Fibroblast of skin of scalp (primary cell): ENCODE results near the gene PPP2R2C.

Experiments used
- DNase-seq: peaks from one replicate; pipeline ENCODE4 v3.0.0-alpha.2; 2013

The PPP2R2C gene

DNA sequence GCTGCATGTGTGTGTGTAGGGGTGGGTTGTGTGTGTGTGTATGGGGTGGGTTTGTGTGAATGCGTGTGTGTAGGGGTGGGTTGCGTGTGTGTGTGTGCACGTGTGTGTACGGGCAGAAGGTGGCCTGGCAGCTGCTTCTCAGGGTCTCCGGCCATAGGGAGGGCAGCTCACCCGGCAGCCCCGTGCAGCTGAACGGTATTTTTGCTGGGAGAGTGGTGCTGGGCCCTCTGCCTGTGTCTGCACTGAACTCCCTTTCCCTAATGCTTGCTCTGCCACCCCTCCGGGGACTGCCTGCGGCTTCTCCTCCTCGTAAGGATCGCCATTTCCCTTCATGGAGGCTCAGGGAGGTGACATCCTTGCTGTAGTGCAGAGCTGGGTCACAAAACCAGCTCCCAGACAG is 172.5 kb downstream of the PPP2R2C start:
- DNase-seq = no peak

DNA sequence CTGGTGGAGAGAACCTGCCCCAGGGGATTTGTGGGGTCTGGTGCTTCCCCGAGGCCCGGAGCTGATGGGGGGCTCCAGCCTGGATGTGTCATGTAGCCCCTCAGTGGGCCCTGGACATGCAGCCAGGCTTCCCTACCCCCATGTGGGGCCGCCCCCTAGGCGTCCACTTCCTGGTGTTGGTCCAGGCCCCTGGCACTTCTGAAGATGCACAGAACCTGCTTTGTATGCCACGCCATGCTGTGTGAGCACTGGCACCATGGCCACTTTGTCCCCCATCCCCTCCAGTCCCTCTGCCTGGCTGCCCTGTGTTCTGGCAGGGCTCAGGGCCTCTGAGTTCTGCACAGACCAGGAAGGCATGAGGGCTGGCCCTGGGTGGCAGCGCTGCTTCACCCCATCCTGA is 173.6 kb downstream of the PPP2R2C start:
- no peak for DNase-seq

DNA sequence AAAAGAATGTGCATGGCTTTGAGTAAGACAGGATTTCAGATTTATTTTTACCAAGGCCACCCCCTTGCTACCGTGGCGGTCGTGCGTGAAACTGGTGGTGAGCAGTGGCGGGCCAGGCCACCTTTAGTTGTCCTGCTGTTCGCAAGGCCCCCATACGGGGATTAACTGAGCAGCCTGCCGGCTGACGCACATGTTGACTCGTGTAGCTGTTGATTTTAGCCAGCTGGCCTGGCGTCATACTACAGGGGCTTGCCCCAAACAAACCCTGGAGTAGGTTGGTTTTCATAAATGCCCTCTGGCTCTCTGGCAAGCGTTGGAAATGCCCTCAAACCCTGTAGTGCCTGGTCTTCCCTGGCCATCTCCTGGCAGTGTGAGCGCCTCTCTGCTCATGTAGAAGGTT is 174.4 kb downstream of the PPP2R2C start:
- no peak for DNase-seq

DNA sequence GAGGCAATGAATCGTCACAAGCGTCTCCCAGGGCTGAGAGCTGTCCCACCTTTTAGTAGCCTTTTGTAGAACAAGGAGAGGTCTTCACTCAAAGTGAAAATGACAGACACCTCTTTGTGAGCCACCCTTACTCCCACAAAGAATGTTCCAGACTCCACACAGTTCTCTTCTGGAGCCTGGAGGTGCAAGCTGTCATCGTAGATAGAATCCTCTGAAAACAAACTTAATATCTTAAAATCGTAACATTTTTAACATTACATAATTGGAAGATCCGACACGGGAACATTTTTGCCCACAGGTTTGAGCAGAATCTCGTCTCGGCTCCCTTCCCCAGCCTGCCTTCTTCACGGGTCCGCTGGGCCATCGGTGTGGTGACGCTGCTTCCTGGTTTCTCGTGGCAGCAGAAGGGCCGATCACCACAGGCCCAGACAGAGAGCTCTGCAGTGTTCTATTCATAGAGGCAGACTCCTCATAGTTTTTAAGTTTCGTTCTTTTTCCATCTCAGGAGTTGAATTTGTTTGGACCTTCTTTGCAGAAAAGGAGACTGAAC is 175.1 kb downstream of the PPP2R2C start:
- no peak for DNase-seq

DNA sequence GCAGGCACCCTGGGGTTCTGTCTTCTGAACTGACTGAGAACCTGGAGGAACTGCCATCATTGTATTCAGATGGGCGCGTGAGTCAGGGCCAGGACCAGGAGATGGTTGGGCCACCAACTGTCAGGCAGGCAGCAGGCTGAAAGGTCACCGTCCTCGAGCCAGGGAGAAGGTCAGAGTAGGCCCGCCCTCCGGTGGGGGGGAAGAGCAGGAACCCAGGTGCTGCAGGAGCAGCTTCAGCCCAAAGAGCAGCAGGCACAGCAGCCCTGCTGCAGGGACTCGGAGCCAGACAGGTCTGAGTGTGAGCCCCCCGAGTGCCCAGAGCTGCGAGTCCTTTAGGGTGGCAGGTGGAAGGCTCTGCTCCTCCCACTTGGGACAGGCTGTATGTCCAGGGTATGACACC is 176.4 kb downstream of the PPP2R2C start:
- no peak for DNase-seq

DNA sequence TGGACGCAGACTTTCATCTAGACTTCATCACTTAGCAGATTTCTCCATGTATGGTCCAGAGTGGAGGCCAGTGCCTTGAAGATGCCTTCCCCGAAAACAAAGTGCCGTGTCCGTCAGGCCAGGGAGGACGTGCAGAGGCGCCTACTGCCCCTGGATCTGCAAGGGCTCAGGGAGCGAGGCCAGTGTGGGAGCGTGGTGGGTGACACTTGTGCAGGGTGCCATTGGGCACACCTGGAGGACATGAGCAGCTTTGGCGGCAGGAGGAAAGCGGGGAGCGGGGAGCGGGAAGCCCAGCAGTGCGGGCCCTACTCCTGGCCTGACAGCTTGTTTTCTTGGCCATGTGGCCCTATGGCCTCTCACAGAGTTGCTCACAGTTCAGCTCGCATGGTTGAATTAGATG is 176.9 kb downstream of the PPP2R2C start:
- no peak for DNase-seq

DNA sequence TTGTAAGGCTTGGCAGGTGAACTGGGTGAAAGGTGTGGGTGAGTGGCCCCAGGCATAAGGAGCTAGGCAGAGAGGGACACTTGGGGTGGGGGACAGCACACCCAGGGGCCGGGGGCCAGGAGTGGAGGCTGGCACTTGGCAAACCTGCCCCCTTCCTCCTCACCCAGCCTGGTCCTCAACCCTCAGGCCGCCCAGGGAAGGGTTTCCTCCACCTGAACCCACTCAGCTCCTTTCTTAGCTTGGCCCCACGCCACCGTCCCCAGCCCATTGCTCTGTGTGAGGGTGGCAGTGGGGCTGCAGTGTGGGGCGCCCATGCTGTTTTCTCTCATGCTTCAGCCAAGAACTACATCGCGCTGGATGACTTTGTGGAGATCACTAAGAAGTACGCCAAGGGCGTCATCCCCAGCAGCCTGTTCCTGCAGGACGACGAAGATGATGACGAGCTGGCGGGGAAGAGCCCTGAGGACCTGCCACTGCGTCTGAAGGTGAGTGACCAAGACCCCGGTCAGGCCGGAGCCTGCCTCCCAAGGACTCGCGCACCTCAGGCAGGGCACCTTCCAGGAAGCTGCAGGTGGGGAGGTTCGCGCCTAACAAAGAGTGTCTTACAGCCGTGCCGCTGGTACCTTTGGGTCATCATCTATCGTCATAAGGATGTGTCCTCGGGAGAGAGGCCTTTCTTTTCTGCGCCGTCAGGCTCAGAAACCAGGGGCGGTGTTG is 177.6 kb downstream of the PPP2R2C start:
- DNase-seq = no peak

DNA sequence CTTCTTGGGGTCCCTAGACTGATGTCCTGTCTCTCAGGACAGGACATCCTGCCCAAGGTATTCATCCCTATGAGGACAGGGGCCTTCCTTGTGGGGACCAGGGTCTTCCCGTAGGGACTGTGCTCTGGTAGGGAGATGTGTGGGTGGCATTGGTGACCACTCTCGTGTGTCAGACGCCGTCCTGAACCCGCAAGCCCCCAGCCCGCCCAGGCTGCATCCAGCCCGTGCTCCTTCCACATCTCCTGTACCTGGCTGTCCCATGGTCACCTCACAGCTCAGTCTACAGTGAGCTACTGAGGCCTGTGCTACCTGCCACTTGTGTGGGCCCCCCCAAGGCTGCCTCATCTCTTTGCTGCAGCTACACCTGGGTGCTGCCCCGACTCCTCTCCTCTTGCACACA is 178.8 kb downstream of the PPP2R2C start:
- DNase-seq = no peak

DNA sequence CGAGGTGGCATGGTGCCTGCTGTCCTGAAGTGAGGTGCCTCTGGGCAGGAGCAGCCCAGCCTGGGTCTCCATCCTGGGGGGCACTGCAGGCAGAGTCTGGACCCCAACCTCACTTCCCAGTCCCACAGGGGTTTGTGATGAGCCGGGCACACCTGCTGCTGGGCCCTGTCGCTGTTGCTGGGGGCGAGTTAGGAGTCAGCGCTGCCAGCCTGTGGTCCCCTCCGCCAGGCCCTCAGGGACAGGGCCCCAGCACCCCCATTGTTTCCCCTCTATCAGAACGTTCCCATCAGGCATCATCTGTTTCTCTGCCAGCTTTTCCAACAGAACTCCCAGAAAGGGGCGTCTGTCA is 179.3 kb downstream of the PPP2R2C start:
- DNase-seq = no peak

DNA sequence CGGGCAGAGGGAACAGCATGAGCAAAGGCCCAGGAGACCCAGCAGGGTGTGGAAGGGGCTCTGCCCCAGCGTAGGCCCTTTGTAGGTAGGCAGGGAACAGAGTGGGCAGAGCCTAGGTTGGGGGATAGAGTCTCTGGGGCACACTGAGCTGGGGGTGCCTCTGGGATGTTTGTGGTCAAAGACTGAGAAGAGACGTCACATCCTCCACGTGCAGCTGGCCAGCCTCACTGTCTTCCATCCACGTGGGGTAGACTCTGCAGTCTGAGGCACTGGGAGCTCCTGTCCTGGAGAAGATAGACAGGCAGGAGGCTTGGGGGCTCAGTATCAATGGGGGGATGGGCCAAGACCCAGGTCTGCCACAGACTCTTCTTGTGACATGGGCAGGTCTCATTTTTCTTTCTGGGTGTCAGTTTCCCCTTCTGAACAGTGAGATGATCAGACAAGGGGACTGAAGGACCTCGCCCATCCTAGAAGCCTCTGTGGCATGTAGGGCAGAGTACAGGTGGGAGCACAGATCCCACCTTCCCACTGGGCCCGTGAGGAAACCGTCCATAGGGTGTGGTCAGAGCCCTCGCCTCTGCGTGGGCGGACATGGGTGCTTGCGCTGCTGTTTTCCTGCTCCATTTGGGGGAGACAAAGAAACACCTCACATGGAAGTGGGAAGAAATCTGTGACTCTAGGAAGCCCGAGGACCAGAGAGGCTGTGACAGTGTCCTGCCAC is 179.9 kb downstream of the PPP2R2C start:
- no peak for DNase-seq

DNA sequence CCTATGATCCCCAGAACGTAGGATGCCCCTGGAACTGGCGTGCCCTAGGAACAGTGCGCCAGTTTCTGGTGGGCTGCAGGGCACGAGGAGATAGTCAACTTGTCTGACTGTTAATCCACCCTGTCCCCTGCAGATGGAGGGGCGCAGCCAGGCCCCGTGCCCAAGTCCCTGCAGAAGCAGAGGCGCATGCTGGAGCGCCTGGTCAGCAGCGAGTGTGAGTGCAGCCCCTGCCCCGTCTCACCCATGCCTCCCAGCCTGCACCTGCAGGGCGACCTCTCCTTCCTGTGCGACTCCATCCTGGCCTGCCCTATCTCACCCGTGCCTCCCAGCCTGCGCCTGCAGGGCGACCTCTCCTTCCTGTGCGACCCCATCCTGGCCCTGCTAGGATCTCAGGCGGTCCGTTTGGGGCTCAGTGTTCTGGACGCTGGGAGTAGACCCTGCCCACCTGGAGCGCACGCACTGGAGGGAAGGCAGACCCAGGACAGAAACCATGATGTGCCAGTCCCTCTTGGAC is 180.6 kb downstream of the PPP2R2C start:
- DNase-seq = no peak

DNA sequence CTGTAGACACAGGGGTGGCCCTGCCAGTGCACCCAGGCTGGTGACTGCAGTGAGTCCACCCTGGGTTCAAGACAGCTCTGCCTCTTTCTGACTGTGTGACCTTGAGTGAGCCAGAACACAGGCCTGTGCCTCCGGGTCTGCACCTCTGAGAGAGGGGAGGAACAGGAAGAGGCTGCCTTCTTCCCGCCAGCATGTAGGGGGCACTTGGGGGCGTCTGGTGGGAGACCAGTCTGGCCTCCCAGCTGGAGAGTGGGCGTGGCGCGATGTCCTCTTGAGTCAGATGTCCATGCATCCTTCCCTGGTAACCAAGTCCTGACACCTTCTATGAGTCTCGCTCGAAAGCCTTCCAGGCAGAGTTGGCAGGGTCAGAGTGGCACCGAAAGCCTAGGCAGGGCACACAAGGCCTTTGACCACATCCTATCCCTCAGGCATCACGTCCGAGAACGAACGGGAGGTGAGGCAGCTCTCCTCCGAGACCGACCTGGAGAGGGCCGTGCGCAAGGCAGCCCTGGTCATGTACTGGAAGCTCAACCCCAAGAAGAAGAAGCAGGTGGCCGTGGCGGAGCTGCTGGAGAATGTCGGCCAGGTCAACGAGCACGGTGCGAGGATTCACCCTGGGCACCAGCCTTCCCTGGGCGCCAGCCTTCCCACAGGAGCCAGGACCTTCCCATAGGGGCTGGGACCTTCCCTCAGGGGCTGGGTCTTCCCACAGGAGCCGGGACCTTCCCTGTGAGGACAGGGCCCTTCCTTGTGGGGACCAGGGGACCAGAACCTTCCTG is 181.5 kb downstream of the PPP2R2C start:
- DNase-seq = no peak

DNA sequence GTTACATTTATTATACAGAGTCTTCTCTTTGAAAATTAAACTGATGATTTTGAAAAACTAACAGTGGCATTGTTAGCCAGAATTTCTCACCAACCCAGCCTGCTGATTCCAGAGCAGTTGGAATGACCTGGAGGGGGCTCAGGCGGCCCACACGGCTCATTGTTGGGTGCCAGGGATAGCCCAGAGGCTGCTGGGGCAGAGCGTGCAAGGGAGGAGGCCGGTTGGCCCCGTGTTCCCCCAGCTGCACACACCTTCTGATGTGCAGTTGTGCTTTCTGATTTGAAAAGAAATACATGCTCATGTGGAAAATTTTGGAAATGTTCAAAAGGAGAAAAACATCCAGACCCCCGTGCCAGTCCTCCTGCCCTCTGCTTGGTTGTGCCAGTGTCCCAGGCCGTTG is 182.2 kb downstream of the PPP2R2C start:
- DNase-seq = no peak

DNA sequence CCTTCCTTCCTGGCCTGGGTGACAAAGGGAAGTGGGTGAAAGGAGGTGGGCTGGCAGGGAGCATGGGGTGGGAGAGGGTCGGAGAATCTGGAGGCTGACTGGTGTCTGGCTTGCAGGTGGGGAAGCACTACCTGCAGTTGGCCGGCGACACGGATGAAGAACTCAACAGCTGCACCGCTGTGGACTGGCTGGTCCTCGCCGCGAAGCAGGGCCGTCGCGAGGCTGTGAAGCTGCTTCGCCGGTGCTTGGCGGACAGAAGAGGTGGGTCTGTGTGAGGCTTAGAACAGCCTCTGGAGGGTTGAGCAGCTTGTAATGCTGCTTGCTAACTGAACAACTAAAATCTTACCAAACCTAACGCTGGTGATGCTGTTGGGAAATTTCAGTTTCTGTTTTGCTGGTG is 183.5 kb downstream of the PPP2R2C start:
- DNase-seq = no peak

DNA sequence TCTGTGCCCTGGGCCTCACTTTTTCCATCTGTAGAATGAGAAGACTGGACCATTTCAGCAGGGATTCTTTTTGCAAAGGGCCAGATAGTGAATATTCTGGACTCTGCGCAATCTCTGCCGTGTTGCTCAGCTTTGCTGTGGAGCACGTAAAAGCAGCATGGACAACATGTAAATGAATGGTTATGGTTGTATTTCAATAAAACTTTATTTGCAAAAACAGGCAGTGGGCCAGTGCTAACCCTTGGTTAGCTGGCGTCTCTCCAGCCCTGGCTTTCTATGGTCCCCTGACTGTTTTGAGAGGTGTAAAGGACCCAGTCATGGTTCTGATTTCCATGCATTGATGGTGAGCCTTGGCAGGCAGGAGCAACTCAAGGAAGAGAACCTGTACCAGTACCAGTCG is 184.1 kb downstream of the PPP2R2C start:
- DNase-seq = no peak

DNA sequence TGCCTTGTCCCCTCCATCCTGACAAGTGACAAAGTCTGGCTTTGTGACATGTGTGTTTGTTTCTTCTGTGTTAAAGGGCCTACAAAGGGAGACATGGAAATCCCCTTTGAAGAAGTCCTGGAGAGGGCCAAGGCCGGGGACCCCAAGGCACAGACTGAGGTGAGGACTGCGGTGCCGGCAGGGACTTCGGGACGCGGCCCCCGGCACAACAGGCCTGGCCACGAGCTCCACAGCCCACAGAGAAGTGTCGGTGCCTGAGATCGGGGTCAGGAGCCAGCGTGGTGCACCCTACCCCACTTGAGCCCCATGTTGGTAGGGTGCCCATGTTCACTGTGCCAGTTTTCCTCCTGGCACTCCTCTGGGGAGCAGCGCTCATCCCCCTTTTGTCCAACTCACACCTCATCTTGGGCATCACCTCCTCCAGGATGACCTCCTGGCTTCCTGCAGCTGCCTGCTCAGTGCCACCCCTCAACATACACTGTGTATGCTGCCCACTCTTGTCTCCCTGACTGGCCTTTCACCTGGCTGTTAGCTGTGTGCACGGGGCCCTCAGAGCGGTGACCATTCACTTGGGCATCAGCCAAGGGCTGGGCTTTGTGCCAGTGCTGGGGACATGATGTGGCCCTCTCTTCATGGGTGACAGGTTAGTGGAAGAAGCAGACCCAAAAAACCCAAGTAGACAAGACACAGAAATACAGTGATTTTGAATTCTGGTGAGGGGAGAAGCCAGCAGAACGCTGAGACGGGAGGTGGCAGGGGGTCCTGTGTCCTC is 185.2 kb downstream of the PPP2R2C start:
- DNase-seq = no peak

DNA sequence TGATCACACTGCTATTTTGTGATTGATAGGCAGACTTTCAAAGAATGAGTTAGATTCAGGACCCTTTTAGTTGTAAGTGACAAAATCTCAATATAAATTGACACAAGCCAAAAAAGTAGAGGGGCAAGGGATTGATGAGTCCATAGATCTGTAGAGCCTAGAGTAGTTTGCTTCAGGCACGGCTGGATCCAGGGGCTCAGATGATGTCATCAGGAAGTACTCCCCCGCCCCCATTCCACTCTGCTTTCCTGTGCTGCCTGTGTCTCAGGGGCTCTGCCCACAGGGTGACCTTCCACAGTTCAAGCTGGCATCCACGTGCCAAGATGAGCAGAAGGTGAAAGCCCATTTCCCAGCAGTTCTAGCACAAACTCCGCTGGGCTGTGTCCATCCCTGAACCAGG is 189.1 kb downstream of the PPP2R2C start:
- DNase-seq = no peak

DNA sequence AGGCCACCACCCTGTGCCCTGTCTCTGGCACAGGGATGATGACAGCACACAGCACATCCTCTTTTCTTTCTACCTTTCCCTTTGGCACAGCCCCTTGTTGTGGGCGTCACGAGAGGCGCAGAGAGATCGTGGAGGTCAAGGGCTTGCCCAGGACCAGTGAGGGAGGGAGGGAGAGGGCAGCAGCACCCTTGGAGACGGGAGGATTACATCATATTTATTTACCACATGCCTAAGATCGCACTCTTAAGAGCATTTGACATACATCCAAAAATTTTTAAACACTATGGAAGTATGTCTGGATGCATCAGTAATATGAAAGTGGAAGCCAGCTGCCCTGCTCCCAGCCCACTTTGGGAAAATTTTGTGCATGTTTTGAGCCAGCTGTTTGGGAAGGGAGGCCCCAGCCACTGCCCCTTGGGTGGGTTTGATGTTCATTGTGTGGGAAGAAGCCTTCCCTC is 190.1 kb downstream of the PPP2R2C start:
- peak; percentile 49 for DNase-seq

DNA sequence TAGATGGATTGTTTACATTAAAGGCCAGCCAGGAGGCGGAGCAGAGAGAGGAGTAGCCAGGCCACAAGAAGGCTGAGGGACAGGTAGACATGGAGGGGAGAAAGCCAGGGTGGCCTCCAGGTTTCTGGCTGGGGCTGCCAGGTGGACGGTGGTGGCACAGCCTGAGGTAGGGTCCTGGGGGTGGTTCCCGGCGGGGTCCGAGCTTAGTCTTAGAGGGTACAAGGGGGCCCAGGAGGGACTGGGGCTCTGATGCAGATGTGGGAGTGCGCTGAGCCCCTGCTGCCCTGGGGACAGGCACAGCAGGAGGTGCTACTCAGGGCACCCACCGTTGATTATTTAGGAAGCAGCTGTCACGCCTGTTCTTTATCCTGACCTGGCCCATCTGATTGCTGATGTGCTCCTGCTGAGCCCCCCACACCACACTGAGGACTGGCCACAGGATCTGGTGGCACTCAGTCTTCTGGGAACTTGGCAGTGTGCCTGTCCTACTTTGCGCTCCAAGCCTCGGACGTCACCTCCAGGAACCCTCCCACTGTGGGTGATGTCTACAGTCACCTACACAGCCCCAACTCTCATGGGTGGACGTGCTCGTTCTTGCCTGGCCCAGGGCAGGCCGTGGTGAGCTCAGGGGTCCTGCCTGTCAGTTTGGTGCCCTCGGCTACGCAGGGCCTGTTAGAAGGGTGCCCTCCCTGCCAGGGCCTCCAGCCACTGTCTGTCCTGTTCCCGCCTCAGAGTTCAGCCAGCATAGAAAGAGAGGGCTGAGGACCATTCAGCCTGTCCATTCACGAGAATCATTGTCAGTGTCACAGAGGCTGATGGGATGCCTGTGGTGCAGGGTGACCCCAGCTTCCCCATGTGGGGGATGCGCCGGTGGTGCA is 190.7 kb downstream of the PPP2R2C start:
- DNase-seq = no peak

DNA sequence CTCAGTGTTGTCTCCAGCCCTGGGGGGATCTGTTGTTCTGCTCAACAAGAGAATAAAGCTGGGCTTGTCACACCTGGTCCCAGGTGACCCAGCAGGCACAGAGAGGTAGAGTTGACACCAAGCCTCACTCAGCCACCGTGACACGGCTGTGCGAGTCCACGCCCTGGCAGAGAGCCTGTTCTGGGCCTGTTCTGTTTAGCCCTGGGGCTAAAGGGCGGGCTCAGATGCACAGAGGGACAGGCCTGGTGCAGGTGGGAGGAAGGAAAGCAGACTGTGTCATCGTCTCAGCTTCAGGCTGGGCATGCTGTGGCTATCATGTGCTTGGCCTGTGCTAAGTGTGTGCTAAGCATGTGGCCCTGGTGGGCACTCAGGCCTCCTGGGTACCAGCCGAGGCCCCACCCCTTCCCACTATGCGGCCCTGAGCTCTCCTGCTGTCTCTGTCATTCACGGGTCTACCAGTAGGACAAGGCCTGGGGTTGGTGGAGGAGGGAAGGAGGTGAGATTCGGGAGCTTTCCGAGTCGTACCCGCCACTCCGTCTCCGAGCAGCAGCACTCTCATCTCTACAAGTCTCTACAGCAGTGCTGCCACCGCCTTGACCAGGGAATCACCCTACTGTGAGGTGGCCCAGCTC is 191.9 kb downstream of the PPP2R2C start:
- no peak for DNase-seq
